Smooth muscle cell (in vitro differentiated cells): ENCODE measurements around the gene HNRNPL. TPM values are rescaled to one million over a fixed set of nuclear protein-coding genes. Genes with fewer than 3 reads are reported as not detected.
A peak's percentile ranks its signal among the peaks of the same experiment; 100 is the strongest.
"Not testable (repeated sequence)": the region's sequence is repeated elsewhere in the genome, so short reads cannot be mapped to it uniquely, and the experiment has no call there.

ENCODE experiments used
- DNase-seq: peaks from one replicate; lab custom pipeline; 2025; ENCODE audit not compliant: unreplicated experiment; lab: John Stamatoyannopoulos, UW
- H2AFZ ChIP-seq: fragments of 200-600 bp; sonication (generic); 2 replicates; pipeline ENCODE4 v1.6.0; 2016; ENCODE audit warnings: antibody characterized with exemption, low read depth, mild to moderate bottlenecking
- H3F3A ChIP-seq: fragments of 200-600 bp; sonication (generic); 2 replicates; pipeline ENCODE4 v1.6.0; 2017; ENCODE audit warnings: antibody characterized with exemption, low read depth
- H3K27ac ChIP-seq: fragments of 200-600 bp; sonication (generic); 2 replicates; pipeline ENCODE4 v1.5.1; 2016; ENCODE audit warnings: low read depth, mild to moderate bottlenecking
- H3K27me3 ChIP-seq: fragments of 200-600 bp; sonication (generic); 2 replicates; pipeline ENCODE4 v1.6.1; 2016; ENCODE audit warnings: low read depth, mild to moderate bottlenecking
- H3K36me3 ChIP-seq: fragments of 200-600 bp; sonication (generic); 2 replicates; pipeline ENCODE4 v1.5.1; 2016; ENCODE audit warnings: low read depth
- H3K4me1 ChIP-seq: fragments of 200-600 bp; sonication (generic); 2 replicates; pipeline ENCODE4 v1.5.1; 2016; ENCODE audit warnings: low read depth
- H3K4me2 ChIP-seq: fragments of 200-600 bp; sonication (generic); 2 replicates; pipeline ENCODE4 v1.6.0; 2016; ENCODE audit warnings: mild to moderate bottlenecking
- H3K4me3 ChIP-seq: fragments of 200-600 bp; sonication (generic); 2 replicates; pipeline ENCODE4 v1.5.1; 2016; ENCODE audit warnings: mild to moderate bottlenecking
- H3K79me2 ChIP-seq: fragments of 200-600 bp; sonication (generic); 2 replicates; pipeline ENCODE4 v1.6.0; 2016; ENCODE audit warnings: low read depth, mild to moderate bottlenecking
- H3K9ac ChIP-seq: fragments of 200-600 bp; sonication (generic); 2 replicates; pipeline ENCODE4 v1.6.0; 2016; ENCODE audit warnings: low read depth
- H3K9me3 ChIP-seq: fragments of 200-600 bp; sonication (generic); replicated peaks from 2 replicates; pipeline ENCODE4 v1.5.1; 2016; ENCODE audit warnings: low read depth
- H4K20me1 ChIP-seq: fragments of 200-600 bp; sonication (generic); 2 replicates; pipeline ENCODE4 v1.6.0; 2016; ENCODE audit warnings: low read depth
- CTCF ChIP-seq: fragments of 200-600 bp; sonication (generic); IDR thresholded peaks from 2 replicates; pipeline ENCODE4 v1.5.1; 2017; ENCODE audit warnings: borderline replicate concordance, mild to moderate bottlenecking, antibody characterized with exemption; ENCODE audit not compliant: insufficient read depth, poor library complexity, severe bottlenecking
- WGBS: methylation state at CpG from one replicate; pipeline ENCODE4 v1.1.7; 2016; ENCODE audit warnings: low lambda C conversion rate; 5-methylcytosine and 5-hydroxymethylcytosine counted together
- polyA plus RNA-seq: library from polyadenylated mRNA; unstranded; fragments of >200 nt; fragmentation: Nextera tagmentation; extraction: Ambion mirVana; gene quantifications from 2 replicates; pipeline ENCODE4 v1.2.1, GENCODE V29; 2016
- total RNA-seq: library from RNA; depleted of rRNA; stranded (reverse); fragments of >200 nt; gene quantifications from 2 replicates; pipeline ENCODE4 v1.2.3, GENCODE V29; 2014

Gene HNRNPL
- total and polyA plus RNA-seq, 2 experiments from 2014 or later = 158 to 174 TPM

GRCh38 chr19:38861368-38861767, 11.6 kb upstream of the HNRNPL start:
- H3K4me2 ChIP-seq = no peak overlapping the region
- no peak overlapping the region for H3K4me3 ChIP-seq
- no peak overlapping the region for H3K9ac ChIP-seq
- no peak overlapping the region for H3K27ac ChIP-seq
- H2AFZ ChIP-seq = no peak overlapping the region
- H3K79me2 ChIP-seq = no peaks in the 10 kb centered on the region
- H4K20me1 ChIP-seq = no peaks in the 10 kb centered on the region
- H3K36me3 ChIP-seq = no peaks in the 10 kb centered on the region
- no peaks in the 10 kb centered on the region for H3K9me3 ChIP-seq
- no peaks in the 10 kb centered on the region for H3F3A ChIP-seq
- H3K4me1 ChIP-seq = peaks cover 12% of the 10 kb centered on the region
- TF ChIP-seq CTCF = no peak
- no peaks in the 10 kb centered on the region for H3K27me3 ChIP-seq
- whole genome bisulfite sequencing = 99% methylated on average over 3 of the region's 3 CpGs
- no peak for DNase-seq

GRCh38 chr19:38859631-38860204, 9.9 kb upstream of the HNRNPL start:
- H3K4me1 ChIP-seq = peaks cover 12% of the 10 kb centered on the region
- H2AFZ ChIP-seq, H3K36me3 ChIP-seq, H3K27me3 ChIP-seq, H3K9ac ChIP-seq, H3F3A ChIP-seq, H3K79me2 ChIP-seq, DNase-seq, H3K27ac ChIP-seq, H4K20me1 ChIP-seq, H3K4me3 ChIP-seq, H3K4me2 ChIP-seq, H3K9me3 ChIP-seq: not testable (repeated sequence)
- WGBS = 72% methylated on average over 21 of the region's 21 CpGs

GRCh38 chr19:38856813-38857212, 7.0 kb upstream of the HNRNPL start:
- no peaks in the 10 kb centered on the region for H3K36me3 ChIP-seq
- no peaks in the 10 kb centered on the region for H3K9me3 ChIP-seq
- H3K27me3 ChIP-seq = no peaks in the 10 kb centered on the region
- WGBS = 98% methylated on average over 3 of the region's 3 CpGs
- H3K4me3 ChIP-seq = no peak overlapping the region
- no peak overlapping the region for H3K9ac ChIP-seq
- H3K27ac ChIP-seq = peak overlapping the region; percentile 19
- H2AFZ ChIP-seq = no peak overlapping the region
- peaks cover 12% of the 10 kb centered on the region for H3K4me1 ChIP-seq
- DNase-seq = no peak
- no peaks in the 10 kb centered on the region for H3K79me2 ChIP-seq
- no peak for TF ChIP-seq CTCF
- no peaks in the 10 kb centered on the region for H4K20me1 ChIP-seq
- H3K4me2 ChIP-seq = no peak overlapping the region
- no peaks in the 10 kb centered on the region for H3F3A ChIP-seq

- not testable (repeated sequence) for H3K79me2 ChIP-seq, H3F3A ChIP-seq
Measured at GRCh38 chr19:38855751-38856150, 6.0 kb upstream of the HNRNPL start.

GRCh38 chr19:38854961-38855360, 5.2 kb upstream of the HNRNPL start:
- H3K27ac ChIP-seq, H3K9ac ChIP-seq, H2AFZ ChIP-seq, H3K27me3 ChIP-seq, DNase-seq, H3K79me2 ChIP-seq, H3K4me3 ChIP-seq, H3F3A ChIP-seq, H3K36me3 ChIP-seq, H4K20me1 ChIP-seq, H3K4me2 ChIP-seq, H3K9me3 ChIP-seq: not testable (repeated sequence)
- WGBS = 90% methylated on average over 3 of the region's 3 CpGs
- H3K4me1 ChIP-seq = peaks cover 11% of the 10 kb centered on the region

More at GRCh38 chr19:38855751-38856150, 6.0 kb upstream of the HNRNPL start:
- not testable (repeated sequence) for H3K9me3 ChIP-seq, H3K27ac ChIP-seq, H3K36me3 ChIP-seq, H3K4me2 ChIP-seq, H3K4me3 ChIP-seq, DNase-seq, H3K9ac ChIP-seq, H3K27me3 ChIP-seq, H2AFZ ChIP-seq, H4K20me1 ChIP-seq
- WGBS = 92% methylated on average over 21 of the region's 37 CpGs
- H3K4me1 ChIP-seq = peaks cover 16% of the 10 kb centered on the region
